ENCODE data around the gene GPC3. TPM values are rescaled to one million over a fixed set of nuclear protein-coding genes. Genes with fewer than 3 reads are reported as not detected.

Gene GPC3
- polyA plus RNA-seq, 1 of the 3 experiments (the other 2 are of a cell fraction) = 1.4 TPM

DNA sequence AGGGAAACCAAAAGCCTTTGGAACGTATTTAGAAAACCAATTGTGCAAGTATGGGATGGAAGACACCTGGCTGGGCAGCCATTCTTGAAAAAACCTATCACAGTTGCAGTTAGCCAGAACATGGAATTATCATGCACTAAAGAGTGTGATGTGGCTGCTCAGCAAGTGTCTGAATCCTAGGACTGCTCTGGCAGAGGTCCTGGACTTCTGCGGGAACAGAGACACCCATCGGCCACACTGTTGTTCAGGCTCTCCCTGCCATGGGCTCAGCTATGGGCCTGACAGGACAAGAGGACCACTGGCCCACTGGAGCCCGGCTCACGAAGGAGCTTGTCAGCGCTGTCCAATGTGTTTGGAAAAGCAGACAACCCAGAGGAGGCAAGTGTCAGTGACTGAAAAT lies 454.4 kb downstream of the GPC3 start:
- Histone ChIP-seq H2AFZ (ENCODE audit: low read depth) (no peak overlapping the region), H3K27ac (ENCODE audit: low read depth in 2 of 2, low read length in 1 of 2) (no peak overlapping the region), H3K27me3 (ENCODE audit: insufficient read depth) (no peaks in the 10 kb centered on the region), H3K4me3 (ENCODE audit: low read depth in 2 of 2, low read length in 1 of 2) (no peak overlapping the region), H3K36me3 (replicated peaks in 1 of 2; ENCODE audit: control insufficient read depth in 1 of 2, insufficient read depth in 2 of 2, low read length in 1 of 2) (no peaks in the 10 kb centered on the region), H3K79me2 (ENCODE audit: insufficient read depth) (no peaks in the 10 kb centered on the region), H3K9me2 (no peaks in the 10 kb centered on the region), H3K4me2 (no peak overlapping the region), H3K9me3 (no peaks in the 10 kb centered on the region), H4K20me1 (ENCODE audit: insufficient read depth) (no peaks in the 10 kb centered on the region), H3F3A (replicated peaks; ENCODE audit: insufficient read depth) (no peaks in the 10 kb centered on the region), H3K9ac (no peak overlapping the region), H3K4me1 (ENCODE audit: control insufficient read depth in 1 of 2, insufficient read depth in 2 of 2, low read depth in 1 of 2, low read length in 1 of 2) (no peaks in the 10 kb centered on the region)
- CTCF ChIA-PET = interaction anchor here (1.5 kb wide), 1 partner anchor 11 kb away, joined by 3 read pairs; no protein-coding TSS in a partner anchor
- WGBS (ENCODE audit: low lambda C conversion rate) = 31% methylated on average over 6 of the region's 6 CpGs
- TF ChIP-seq JUND (IDR thresholded peaks at IDR 0.05) = no peak
- TF ChIP-seq NFIC (IDR thresholded peaks at IDR 0.05; ENCODE audit: borderline replicate concordance) = no peak
- TF ChIP-seq USF1 (IDR thresholded peaks at IDR 0.05; ENCODE audit: borderline replicate concordance, low read depth) = no peak
- TF ChIP-seq SIN3A (IDR thresholded peaks at IDR 0.05; ENCODE audit: borderline replicate concordance, low read depth, low read length) = no peak
- no peak for TF ChIP-seq TCF12 (IDR thresholded peaks at IDR 0.05)
- no peak for TF ChIP-seq POLR2AphosphoS5 (IDR thresholded peaks at IDR 0.05; ENCODE audit: low read depth, low read length)
- no peak for TF ChIP-seq CHD2 (IDR thresholded peaks at IDR 0.05; ENCODE audit: low read length, partially characterized antibody)
- no peak for TF ChIP-seq RXRA (IDR thresholded peaks at IDR 0.05; ENCODE audit: borderline replicate concordance, low read depth)
- TF ChIP-seq FOXJ3 (CRISPR knock-in tag; IDR thresholded peaks at IDR 0.05) = no peak
- TF ChIP-seq EZH2phosphoT487 (IDR thresholded peaks at IDR 0.05; ENCODE audit: borderline replicate concordance, low read depth) = no peak
- TF ChIP-seq TAF1 (IDR thresholded peaks at IDR 0.05; ENCODE audit: borderline replicate concordance, low read depth, low read length) = no peak
- TF ChIP-seq TEAD4 (IDR thresholded peaks at IDR 0.05; ENCODE audit: borderline replicate concordance, insufficient read depth) = no peak
- TF ChIP-seq, protein P1, sequence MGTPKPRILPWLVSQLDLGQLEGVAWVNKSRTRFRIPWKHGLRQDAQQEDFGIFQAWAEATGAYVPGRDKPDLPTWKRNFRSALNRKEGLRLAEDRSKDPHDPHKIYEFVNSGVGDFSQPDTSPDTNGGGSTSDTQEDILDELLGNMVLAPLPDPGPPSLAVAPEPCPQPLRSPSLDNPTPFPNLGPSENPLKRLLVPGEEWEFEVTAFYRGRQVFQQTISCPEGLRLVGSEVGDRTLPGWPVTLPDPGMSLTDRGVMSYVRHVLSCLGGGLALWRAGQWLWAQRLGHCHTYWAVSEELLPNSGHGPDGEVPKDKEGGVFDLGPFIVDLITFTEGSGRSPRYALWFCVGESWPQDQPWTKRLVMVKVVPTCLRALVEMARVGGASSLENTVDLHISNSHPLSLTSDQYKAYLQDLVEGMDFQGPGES (IDR thresholded peaks at IDR 0.05; ENCODE audit: low read depth, low read length) = no peak
- no peak for TF ChIP-seq ELF1 (IDR thresholded peaks at IDR 0.05)
- DNase-seq = no peak
- POLR2A ChIA-PET = no interaction called here

DNA sequence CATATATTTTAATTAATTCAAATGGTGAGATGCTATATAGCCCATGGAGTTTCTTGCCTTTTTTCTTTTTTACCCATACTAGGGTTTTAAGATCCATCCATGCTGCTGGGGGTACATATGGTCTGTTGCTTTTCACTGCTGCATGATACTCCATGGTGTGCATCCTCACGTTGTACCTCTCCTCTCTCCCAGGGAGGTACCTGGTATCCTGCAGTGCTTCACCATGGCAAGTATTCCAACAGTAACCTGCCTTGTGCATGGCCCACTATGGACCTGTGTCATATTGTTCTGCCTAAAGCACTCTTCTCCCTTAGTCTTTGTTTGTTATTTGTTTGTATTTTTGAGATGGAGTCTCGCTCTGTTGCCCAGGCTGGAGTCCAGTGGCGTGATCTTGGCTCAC lies 455.8 kb downstream of the GPC3 start:
- DNase-seq = no peak
- Histone ChIP-seq H3K9ac (no peak overlapping the region), H4K20me1 (ENCODE audit: insufficient read depth) (no peaks in the 10 kb centered on the region), H3K4me1 (ENCODE audit: control insufficient read depth in 1 of 2, insufficient read depth in 2 of 2, low read depth in 1 of 2, low read length in 1 of 2) (no peaks in the 10 kb centered on the region), H3K27me3 (ENCODE audit: insufficient read depth) (no peaks in the 10 kb centered on the region), H3F3A (replicated peaks; ENCODE audit: insufficient read depth) (no peaks in the 10 kb centered on the region), H3K79me2 (ENCODE audit: insufficient read depth) (no peaks in the 10 kb centered on the region), H3K36me3 (replicated peaks in 1 of 2; ENCODE audit: control insufficient read depth in 1 of 2, insufficient read depth in 2 of 2, low read length in 1 of 2) (no peaks in the 10 kb centered on the region), H3K4me3 (ENCODE audit: low read depth in 2 of 2, low read length in 1 of 2) (no peak overlapping the region), H3K27ac (ENCODE audit: low read depth in 2 of 2, low read length in 1 of 2) (no peak overlapping the region), H3K9me3 (no peaks in the 10 kb centered on the region), H2AFZ (ENCODE audit: low read depth) (no peak overlapping the region), H3K4me2 (no peak overlapping the region), H3K9me2 (no peaks in the 10 kb centered on the region)
- CTCF ChIA-PET = no interaction called here
- POLR2A ChIA-PET = no interaction called here
- WGBS (ENCODE audit: low lambda C conversion rate) = 9% methylated on average over 3 of the region's 3 CpGs
- TF ChIP-seq RXRA (IDR thresholded peaks at IDR 0.05; ENCODE audit: borderline replicate concordance, low read depth) = no peak
- no peak for TF ChIP-seq TCF12 (IDR thresholded peaks at IDR 0.05)
- no peak for TF ChIP-seq MEF2A (IDR thresholded peaks at IDR 0.05; ENCODE audit: borderline replicate concordance, low read depth)
- TF ChIP-seq, protein P2, sequence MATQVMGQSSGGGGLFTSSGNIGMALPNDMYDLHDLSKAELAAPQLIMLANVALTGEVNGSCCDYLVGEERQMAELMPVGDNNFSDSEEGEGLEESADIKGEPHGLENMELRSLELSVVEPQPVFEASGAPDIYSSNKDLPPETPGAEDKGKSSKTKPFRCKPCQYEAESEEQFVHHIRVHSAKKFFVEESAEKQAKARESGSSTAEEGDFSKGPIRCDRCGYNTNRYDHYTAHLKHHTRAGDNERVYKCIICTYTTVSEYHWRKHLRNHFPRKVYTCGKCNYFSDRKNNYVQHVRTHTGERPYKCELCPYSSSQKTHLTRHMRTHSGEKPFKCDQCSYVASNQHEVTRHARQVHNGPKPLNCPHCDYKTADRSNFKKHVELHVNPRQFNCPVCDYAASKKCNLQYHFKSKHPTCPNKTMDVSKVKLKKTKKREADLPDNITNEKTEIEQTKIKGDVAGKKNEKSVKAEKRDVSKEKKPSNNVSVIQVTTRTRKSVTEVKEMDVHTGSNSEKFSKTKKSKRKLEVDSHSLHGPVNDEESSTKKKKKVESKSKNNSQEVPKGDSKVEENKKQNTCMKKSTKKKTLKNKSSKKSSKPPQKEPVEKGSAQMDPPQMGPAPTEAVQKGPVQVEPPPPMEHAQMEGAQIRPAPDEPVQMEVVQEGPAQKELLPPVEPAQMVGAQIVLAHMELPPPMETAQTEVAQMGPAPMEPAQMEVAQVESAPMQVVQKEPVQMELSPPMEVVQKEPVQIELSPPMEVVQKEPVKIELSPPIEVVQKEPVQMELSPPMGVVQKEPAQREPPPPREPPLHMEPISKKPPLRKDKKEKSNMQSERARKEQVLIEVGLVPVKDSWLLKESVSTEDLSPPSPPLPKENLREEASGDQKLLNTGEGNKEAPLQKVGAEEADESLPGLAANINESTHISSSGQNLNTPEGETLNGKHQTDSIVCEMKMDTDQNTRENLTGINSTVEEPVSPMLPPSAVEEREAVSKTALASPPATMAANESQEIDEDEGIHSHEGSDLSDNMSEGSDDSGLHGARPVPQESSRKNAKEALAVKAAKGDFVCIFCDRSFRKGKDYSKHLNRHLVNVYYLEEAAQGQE (IDR thresholded peaks at IDR 0.05; ENCODE audit: low read depth, low read length) = no peak
- no peak for TF ChIP-seq USF1 (IDR thresholded peaks at IDR 0.05; ENCODE audit: borderline replicate concordance, low read depth)
- no peak for TF ChIP-seq RCOR1 (IDR thresholded peaks at IDR 0.05; ENCODE audit: low read length)
- no peak for TF ChIP-seq CHD2 (IDR thresholded peaks at IDR 0.05; ENCODE audit: low read length, partially characterized antibody)
- TF ChIP-seq FOXJ3 (CRISPR knock-in tag; IDR thresholded peaks at IDR 0.05) = no peak
- no peak for TF ChIP-seq FOSL2 (IDR thresholded peaks at IDR 0.05; ENCODE audit: borderline replicate concordance, low read depth)
- TF ChIP-seq, protein P3, sequence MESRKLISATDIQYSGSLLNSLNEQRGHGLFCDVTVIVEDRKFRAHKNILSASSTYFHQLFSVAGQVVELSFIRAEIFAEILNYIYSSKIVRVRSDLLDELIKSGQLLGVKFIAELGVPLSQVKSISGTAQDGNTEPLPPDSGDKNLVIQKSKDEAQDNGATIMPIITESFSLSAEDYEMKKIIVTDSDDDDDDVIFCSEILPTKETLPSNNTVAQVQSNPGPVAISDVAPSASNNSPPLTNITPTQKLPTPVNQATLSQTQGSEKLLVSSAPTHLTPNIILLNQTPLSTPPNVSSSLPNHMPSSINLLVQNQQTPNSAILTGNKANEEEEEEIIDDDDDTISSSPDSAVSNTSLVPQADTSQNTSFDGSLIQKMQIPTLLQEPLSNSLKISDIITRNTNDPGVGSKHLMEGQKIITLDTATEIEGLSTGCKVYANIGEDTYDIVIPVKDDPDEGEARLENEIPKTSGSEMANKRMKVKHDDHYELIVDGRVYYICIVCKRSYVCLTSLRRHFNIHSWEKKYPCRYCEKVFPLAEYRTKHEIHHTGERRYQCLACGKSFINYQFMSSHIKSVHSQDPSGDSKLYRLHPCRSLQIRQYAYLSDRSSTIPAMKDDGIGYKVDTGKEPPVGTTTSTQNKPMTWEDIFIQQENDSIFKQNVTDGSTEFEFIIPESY (IDR thresholded peaks at IDR 0.05; ENCODE audit: borderline replicate concordance, low read depth) = no peak

Data from SK-N-SH (cell line).